Breast epithelium (tissue), 4 donors: Measurements from ENCODE around the gene SLC22A31. TPM values are rescaled to one million over a fixed set of nuclear protein-coding genes. Genes with fewer than 3 reads are reported as not detected.
"Not testable (repeated sequence)": the region's sequence is repeated elsewhere in the genome, so short reads cannot be mapped to it uniquely, and the experiment has no call there.

Experiments
- DNase-seq, 2 donors: peaks; one replicate each; pipeline ENCODE4 v3.0.0-alpha.2; 2019; ENCODE audit warnings: low spot score in 2 of 2
- H3K27ac ChIP-seq, 2 donors: fragments of 200-600 bp; sonication (generic) in 1 of 2; one replicate each; pipeline ENCODE4 v1.5.1; 2016 to 2019; ENCODE audit warnings: mild to moderate bottlenecking in 1 of 2
- H3K27me3 ChIP-seq, 2 donors: fragments of 200-600 bp; sonication (generic) in 1 of 2; one replicate each; pipeline versions ENCODE4 v1.5.1 to v1.6.0; 2017 to 2019; ENCODE audit warnings: control low read depth in 1 of 2, mild to moderate bottlenecking in 1 of 2
- H3K36me3 ChIP-seq: fragments of 200-600 bp; one replicate; pipeline ENCODE4 v1.5.1; 2019
- H3K4me1 ChIP-seq, 2 donors: fragments of 200-600 bp; sonication (generic); one replicate each; pipeline ENCODE4 v1.5.1; 2016 to 2019; ENCODE audit warnings: control low read depth in 1 of 2
- H3K4me3 ChIP-seq, 3 donors: fragments of 200-600 bp; sonication (generic); 1 replicate in 2 of 3; 2 replicates in 1 of 3; pipeline ENCODE4 v1.5.1; 2016 to 2019; ENCODE audit warnings: mild to moderate bottlenecking in 3 of 3, moderate library complexity in 2 of 3
- H3K9me3 ChIP-seq, 2 donors: fragments of 200-600 bp; sonication (generic) in 1 of 2; one replicate each; pipeline ENCODE4 v1.5.1; 2016 to 2019; ENCODE audit warnings: control low read depth in 1 of 2
- CTCF ChIP-seq, 3 donors: fragments of 450-650 bp; IDR thresholded peaks; one replicate each; pipeline ENCODE4 v1.5.1; 2016 to 2017; ENCODE audit warnings: antibody characterized with exemption in 3 of 3, mild to moderate bottlenecking in 3 of 3, moderate library complexity in 3 of 3
- POLR2A ChIP-seq: fragments of 450-650 bp; IDR thresholded peaks from one replicate; pipeline ENCODE4 v1.6.1; 2016; ENCODE audit warnings: antibody characterized with exemption, mild to moderate bottlenecking, moderate library complexity
- POLR2AphosphoS5 ChIP-seq, 3 donors: sonication (generic); formaldehyde crosslinking; IDR thresholded peaks; one replicate each; pipeline ENCODE4 v1.6.1; 2017; ENCODE audit warnings: antibody characterized with exemption in 3 of 3
- intact Hi-C: fragments of 100-400 bp; cut with DNase I; formaldehyde crosslinking; loops from one replicate; pipeline ENCODE4 v1.15.1; 2023; ENCODE audit warnings: low total_unique reads
- total RNA-seq, 3 donors: library from RNA; depleted of rRNA; stranded (reverse); fragments of >200 nt; gene quantifications; one replicate each; pipeline ENCODE4 v1.1.0, GENCODE V29; 2016

The SLC22A31 gene
- total RNA-seq, 3 donors from 2014 or later = not detected

GRCh38 chr16:89244754-89245153 is 44.4 kb upstream of the SLC22A31 start:
- Histone ChIP-seq H3K36me3 (no peaks in the 10 kb centered on the region), H3K27me3 (no peaks in the 10 kb centered on the region), H3K9me3 (no peaks in the 10 kb centered on the region), H3K27ac (no peak overlapping the region), H3K4me3 (no peak overlapping the region), H3K4me1 (no peaks in the 10 kb centered on the region)
- TF ChIP-seq CTCF (IDR thresholded peaks at IDR 0.05) (no peak), POLR2AphosphoS5 (IDR thresholded peaks at IDR 0.05) (no peak), POLR2A (no peak)
- no peak for DNase-seq
- intact Hi-C loops = no loop called here

- DNase-seq = peak in 1 of 2 donors; percentile 17
- H3K9me3 ChIP-seq, H3K27me3 ChIP-seq, H3K4me3 ChIP-seq, intact Hi-C loops, H3K4me1 ChIP-seq, H3K27ac ChIP-seq, H3K36me3 ChIP-seq: not testable (repeated sequence)
Observed at GRCh38 chr16:89244264-89244663, 43.9 kb upstream of the SLC22A31 start.

- no peaks in the 10 kb centered on the region for H3K36me3 ChIP-seq
- H3K9me3 ChIP-seq = no peaks in the 10 kb centered on the region
- no peaks in the 10 kb centered on the region for H3K27me3 ChIP-seq
- H3K4me1 ChIP-seq = no peaks in the 10 kb centered on the region
- no peak overlapping the region for H3K27ac ChIP-seq
- peak in 1 of 2 donors; percentile 35 for DNase-seq
- intact Hi-C loops = no loop called here
- no peak overlapping the region for H3K4me3 ChIP-seq
- TF ChIP-seq POLR2A = no peak
- TF ChIP-seq POLR2AphosphoS5 (IDR thresholded peaks at IDR 0.05) = no peak
- TF ChIP-seq CTCF (IDR thresholded peaks at IDR 0.05) = no peak
Observed at GRCh38 chr16:89243664-89244063, 43.3 kb upstream of the SLC22A31 start.

GRCh38 chr16:89242795-89243200 is 42.5 kb upstream of the SLC22A31 start:
- Histone ChIP-seq H3K27me3 (no peaks in the 10 kb centered on the region), H3K4me3 (no peak overlapping the region), H3K4me1 (no peaks in the 10 kb centered on the region), H3K27ac (no peak overlapping the region), H3K36me3 (no peaks in the 10 kb centered on the region), H3K9me3 (no peaks in the 10 kb centered on the region)
- intact Hi-C loops = no loop called here
- TF ChIP-seq POLR2A (no peak), CTCF (IDR thresholded peaks at IDR 0.05) (no peak), POLR2AphosphoS5 (IDR thresholded peaks at IDR 0.05) (no peak)
- DNase-seq = no peak

GRCh38 chr16:89241187-89242007 is 41.1 kb upstream of the SLC22A31 start:
- peak; percentile 66 to 67 for DNase-seq
- intact Hi-C loops = no loop called here
- no peaks in the 10 kb centered on the region for H3K4me1 ChIP-seq
- no peaks in the 10 kb centered on the region for H3K36me3 ChIP-seq
- no peaks in the 10 kb centered on the region for H3K27me3 ChIP-seq
- H3K27ac ChIP-seq = peak overlapping the region; percentile 97 to 98
- TF ChIP-seq CTCF (IDR thresholded peaks at IDR 0.05) = no peak
- peak; percentile 47 to 89 (median 76) for TF ChIP-seq POLR2AphosphoS5 (IDR thresholded peaks at IDR 0.05)
- TF ChIP-seq POLR2A = peak; percentile 82
- H3K9me3 ChIP-seq = no peaks in the 10 kb centered on the region
- H3K4me3 ChIP-seq = peak overlapping the region; percentile 66 to 78 (median 78)
